ENCODE data around the gene AP3B1. TPM values are rescaled to one million over a fixed set of nuclear protein-coding genes. Genes with fewer than 3 reads are reported as not detected.
A peak's percentile ranks its signal among the peaks of the same experiment; 100 is the strongest.

Gene AP3B1
- total RNA-seq, 1 donor = 113 TPM

DNA sequence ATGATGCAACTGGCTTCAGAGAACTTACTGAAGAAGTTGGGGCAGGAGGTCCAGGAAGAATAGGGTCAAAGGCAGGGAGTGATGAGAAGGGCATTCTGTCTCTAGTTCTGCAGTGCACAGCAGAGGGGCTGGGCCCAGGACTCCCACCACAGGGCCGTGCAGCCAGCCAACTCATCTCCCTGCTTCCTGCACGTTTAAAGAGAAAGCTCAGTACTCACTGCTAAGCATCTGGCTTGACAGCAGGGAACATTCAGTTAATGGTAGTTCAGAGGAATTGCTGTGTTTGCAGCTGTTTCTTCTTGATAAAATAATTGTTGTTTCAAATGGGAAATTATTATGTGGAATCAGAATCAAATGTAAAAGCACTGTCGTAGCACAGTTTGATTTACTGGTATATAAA is 40.3 kb upstream of the AP3B1 start:
- no peak overlapping the region for H3K4me3 ChIP-seq (ENCODE audit: low read depth, low read length)
- DNase-seq (ENCODE audit: low read depth) = no peak
- no peak for TF ChIP-seq CTCF (IDR thresholded peaks at IDR 0.05; ENCODE audit: insufficient read depth, low read depth, low read length)

DNA sequence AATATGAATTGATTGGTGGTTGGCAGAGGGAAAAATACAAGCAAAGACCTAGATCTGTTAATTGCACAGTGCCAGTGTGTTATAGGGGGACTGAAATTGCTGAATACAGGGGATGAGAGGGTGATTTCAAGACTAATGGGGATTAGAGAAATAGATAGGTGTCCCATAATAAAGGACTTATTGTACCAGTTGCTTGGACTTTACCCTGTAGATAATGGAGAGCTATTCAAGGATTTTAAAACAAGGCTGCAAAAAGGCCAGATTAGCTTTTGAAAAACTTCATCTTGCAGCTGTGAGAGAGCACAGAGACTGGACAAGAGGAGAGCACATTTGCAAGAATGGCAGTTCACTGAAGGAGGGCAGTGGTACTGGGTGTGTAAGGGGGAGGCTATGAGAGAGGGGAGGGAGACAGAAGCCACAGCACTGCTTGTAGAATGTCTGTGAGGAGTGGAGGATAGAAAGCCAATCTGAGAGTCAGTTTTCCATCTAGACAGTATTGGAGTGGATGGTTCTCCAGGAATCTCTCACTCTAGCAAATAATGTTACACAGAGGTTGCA is 37.1 kb upstream of the AP3B1 start:
- H3K4me3 ChIP-seq (ENCODE audit: low read depth, low read length) = no peak overlapping the region
- no peak for DNase-seq (ENCODE audit: low read depth)
- no peak for TF ChIP-seq CTCF (IDR thresholded peaks at IDR 0.05; ENCODE audit: insufficient read depth, low read depth, low read length)

DNA sequence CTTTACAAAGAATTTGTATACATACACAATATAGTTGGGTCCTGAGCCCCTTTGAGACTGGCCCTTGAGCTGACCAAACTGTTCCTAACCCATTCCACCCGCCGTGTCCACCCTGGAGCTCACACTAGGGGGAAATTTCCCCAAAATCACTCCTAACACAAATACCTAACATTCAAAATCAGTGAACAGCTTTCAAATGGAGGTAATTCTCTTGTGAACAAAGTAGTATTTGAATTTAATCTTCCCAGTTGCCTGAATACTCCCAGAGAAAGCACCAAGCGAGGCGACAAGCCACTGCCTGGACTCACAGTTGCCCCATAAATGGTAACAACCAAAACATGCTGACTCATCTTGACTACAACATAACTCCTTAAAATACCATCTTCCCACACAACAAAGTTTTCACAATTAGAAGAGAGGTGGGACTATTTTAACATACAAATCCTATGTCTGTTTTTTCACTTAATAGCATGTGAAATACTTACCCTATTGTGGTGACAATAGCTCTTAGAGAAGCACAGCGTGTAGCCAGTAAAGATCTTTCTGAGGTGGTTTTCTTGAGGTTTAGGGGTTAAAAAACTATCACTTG is 34.2 kb upstream of the AP3B1 start:
- peak; percentile 59 for DNase-seq (ENCODE audit: low read depth)
- no peak overlapping the region for H3K4me3 ChIP-seq (ENCODE audit: low read depth, low read length)
- no peak for TF ChIP-seq CTCF (IDR thresholded peaks at IDR 0.05; ENCODE audit: insufficient read depth, low read depth, low read length)

- no peak for TF ChIP-seq CTCF (IDR thresholded peaks at IDR 0.05; ENCODE audit: insufficient read depth, low read depth, low read length)
- no peak for DNase-seq (ENCODE audit: low read depth)
- H3K4me3 ChIP-seq (ENCODE audit: low read depth, low read length) = no peak overlapping the region
Observed at GRCh38 chr5:78327761-78328510, 33.4 kb upstream of the AP3B1 start.

DNA sequence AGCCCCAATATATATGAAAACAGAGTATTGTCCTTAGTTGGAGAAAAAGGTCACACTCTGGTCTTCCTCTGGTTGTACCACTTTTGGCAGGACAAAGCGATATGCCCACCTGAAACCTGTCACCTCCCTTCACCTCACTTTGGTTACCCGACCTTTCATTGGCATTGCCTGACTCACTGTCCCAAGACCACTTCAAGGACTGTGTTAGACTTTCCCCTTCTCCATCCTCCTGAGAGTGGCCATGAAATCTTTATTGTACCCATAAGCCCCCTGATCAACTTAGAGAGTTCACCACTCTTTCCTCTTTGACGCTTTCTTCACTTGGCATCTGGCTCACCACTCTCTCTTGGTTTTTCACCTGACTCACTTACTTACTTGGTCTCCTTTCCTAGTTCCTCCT is 32.4 kb upstream of the AP3B1 start:
- no peak overlapping the region for H3K4me3 ChIP-seq (ENCODE audit: low read depth, low read length)
- no peak for TF ChIP-seq CTCF (IDR thresholded peaks at IDR 0.05; ENCODE audit: insufficient read depth, low read depth, low read length)

GRCh38 chr5:78323241-78323640 is 28.7 kb upstream of the AP3B1 start:
- H3K4me3 ChIP-seq (ENCODE audit: low read depth, low read length) = no peak overlapping the region
- DNase-seq (ENCODE audit: low read depth) = no peak
- TF ChIP-seq CTCF (IDR thresholded peaks at IDR 0.05; ENCODE audit: insufficient read depth, low read depth, low read length) = no peak

More for the DNA sequence above, 32.4 kb upstream of the AP3B1 start:
- DNase-seq (ENCODE audit: low read depth) = no peak

Data from fibroblast of villous mesenchyme (primary cell).